ENCODE measurements around the gene C10orf62.

GRCh38 chr10:97547962-97548361 lies 41.6 kb upstream of the C10orf62 start:
- TF ChIP-seq SMAD4 (CRISPR knock-in tag; IDR thresholded peaks at IDR 0.05) (no peak), SP1 (CRISPR knock-in tag; conservative IDR thresholded peaks at IDR 0.05) (no peak), CTCF (IDR thresholded peaks at IDR 0.05) (no peak), ZNF263 (CRISPR knock-in tag; IDR thresholded peaks at IDR 0.05; ENCODE audit: low read depth) (no peak), FOXJ3 (CRISPR knock-in tag; IDR thresholded peaks at IDR 0.05; ENCODE audit: borderline replicate concordance) (no peak), ZNF317 (CRISPR knock-in tag; IDR thresholded peaks at IDR 0.05; ENCODE audit: borderline replicate concordance, low read depth) (no peak), ZSCAN18 (CRISPR knock-in tag; IDR thresholded peaks at IDR 0.05) (no peak), ZNF671 (CRISPR knock-in tag; IDR thresholded peaks at IDR 0.05) (no peak), SMAD3 (CRISPR knock-in tag; IDR thresholded peaks at IDR 0.05; ENCODE audit: borderline replicate concordance) (no peak), CREB1 (CRISPR knock-in tag; IDR thresholded peaks at IDR 0.05) (no peak), E2F4 (CRISPR knock-in tag; IDR thresholded peaks at IDR 0.05; ENCODE audit: borderline replicate concordance, low read depth) (no peak), IRF2 (CRISPR knock-in tag; IDR thresholded peaks at IDR 0.05; ENCODE audit: borderline replicate concordance, low read depth) (no peak)

Measured in WTC11 (cell line).